ENCODE measurements around the gene EN2. TPM values are rescaled to one million over a fixed set of nuclear protein-coding genes. Genes with fewer than 3 reads are reported as not detected.

EN2 gene
- total and polyA plus RNA-seq, 2 of the 4 experiments (the other 2 are of a cell fraction) = not detected

DNA sequence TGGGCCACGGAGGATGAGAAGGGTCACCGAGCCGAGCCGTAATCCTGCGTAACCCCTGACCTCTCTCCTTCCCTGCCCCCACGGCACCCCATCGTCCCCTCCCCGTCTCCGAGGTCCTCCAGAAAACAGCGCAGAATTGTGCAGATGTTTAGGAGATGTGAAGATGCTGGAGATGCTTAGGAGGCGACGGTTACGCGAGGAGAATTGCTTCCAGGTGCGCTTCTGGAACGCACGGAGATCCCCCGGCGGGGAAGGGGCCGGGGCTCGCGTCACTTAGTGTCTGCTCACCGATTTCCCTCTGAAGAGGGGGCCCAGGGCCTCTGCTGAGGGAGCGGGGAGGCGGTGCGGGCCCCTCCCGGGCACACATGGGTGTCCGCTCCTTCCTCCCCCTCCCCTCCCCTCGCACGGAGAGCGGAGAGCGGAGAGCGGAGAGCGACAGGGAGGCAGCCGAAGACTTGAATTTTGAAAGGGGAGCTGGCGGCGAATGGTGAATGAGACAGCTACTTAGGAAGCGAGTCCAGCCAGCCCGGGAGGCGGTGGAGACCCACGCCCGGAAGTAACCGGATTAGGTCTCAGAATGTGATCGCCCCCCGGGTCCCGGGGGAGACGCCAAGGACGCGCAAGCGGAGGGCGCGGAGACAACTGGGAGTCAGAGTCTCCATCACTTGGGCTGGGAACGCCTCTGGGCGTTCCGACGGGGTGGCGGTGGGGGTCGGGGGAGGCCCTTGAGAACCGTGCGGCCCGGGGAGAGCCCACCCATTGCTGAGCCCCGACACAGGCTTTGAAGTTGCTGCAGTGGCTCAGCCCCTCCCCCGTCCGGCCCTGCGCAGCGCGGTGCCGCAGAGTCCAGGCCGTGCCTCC lies 8.7 kb upstream of the EN2 start (continued):
- TF ChIP-seq NFE2L2 (IDR thresholded peaks at IDR 0.05; ENCODE audit: low read depth, low read length) = no peak

GRCh38 chr7:155449869-155450557 lies 7.9 kb upstream of the EN2 start:
- Histone ChIP-seq H3K27ac (ENCODE audit: insufficient read depth, low read length) (no peak overlapping the region), H2BK5ac (ENCODE audit: low read depth, low read length, poor library complexity, severe bottlenecking) (no peak overlapping the region), H2BK15ac (ENCODE audit: low read depth, low read length) (no peak overlapping the region), H3K9me3 (ENCODE audit: control insufficient read depth, insufficient read depth, low read length) (no peaks in the 10 kb centered on the region), H4K20me1 (ENCODE audit: insufficient read depth, low read length) (no peaks in the 10 kb centered on the region), H3K4me2 (ENCODE audit: low read depth, low read length) (no peak overlapping the region), H3K18ac (ENCODE audit: low read depth, low read length) (no peak overlapping the region), H3K9ac (ENCODE audit: low read depth, low read length) (no peak overlapping the region), H4K5ac (ENCODE audit: low read depth, low read length) (no peak overlapping the region), H3K23ac (ENCODE audit: low read depth, low read length) (no peak overlapping the region), H3K27me3 (ENCODE audit: control insufficient read depth, insufficient read depth, low read length) (peaks cover 70% of the 10 kb centered on the region), H2AK5ac (ENCODE audit: low read depth, low read length) (no peak overlapping the region), H2AFZ (replicated peaks; ENCODE audit: low read length, poor library complexity) (no peak overlapping the region), H3K14ac (replicated peaks; ENCODE audit: low read depth, low read length) (no peak overlapping the region), H3K9me1 (ENCODE audit: insufficient read depth, low read length) (no peaks in the 10 kb centered on the region), H4K8ac (ENCODE audit: low read depth in 2 of 2, low read length in 2 of 2) (no peak overlapping the region), H3K36me3 (ENCODE audit: control insufficient read depth, insufficient read depth, low read length) (no peaks in the 10 kb centered on the region), H3K4ac (ENCODE audit: low read depth, low read length) (no peak overlapping the region), H2BK20ac (ENCODE audit: low read depth, low read length) (no peak overlapping the region), H2BK120ac (ENCODE audit: low read depth, low read length) (no peak overlapping the region), H3K79me1 (ENCODE audit: low read depth in 1 of 2, low read length in 2 of 2) (no peaks in the 10 kb centered on the region), H3K4me1 (ENCODE audit: control insufficient read depth, insufficient read depth, low read length) (no peaks in the 10 kb centered on the region), H3K4me3 (ENCODE audit: insufficient read depth, low read depth, low read length) (no peak overlapping the region), H3K56ac (ENCODE audit: extremely low read depth, insufficient read depth, low read length) (no peak overlapping the region), H2AK9ac (replicated peaks; ENCODE audit: low read depth, low read length, poor library complexity) (no peak overlapping the region), H4K91ac (ENCODE audit: insufficient read depth, low read depth, low read length) (no peak overlapping the region)
- BruUV-seq (replicated peaks) = no TSS peak
- POLR2A ChIA-PET (ENCODE audit: unreplicated experiment) = no interaction called here
- in situ Hi-C loops (cut with MboI; ENCODE audit: low sequenced_read_pairs) = no loop called here
- intact Hi-C loops (cut with micrococcal nuclease) = loop anchor here (10.0 kb wide), 2 partner anchors 75 to 155 kb away; partner anchors contain the start of gene INSIG1
- dilution Hi-C loops (cut with HindIII; ENCODE audit: low sequenced_read_pairs, unreplicated experiment) = no loop called here
- no peak for ATAC-seq (ENCODE audit: low read depth)
- CTCF ChIA-PET = no interaction called here
- WGBS, 2 experiments (ENCODE audit: extremely low coverage in 2 of 2, insufficient read length in 1 of 2) = 0% methylated on average over 4 of the region's 52 CpGs; no CpG with 5 or more reads in 1 of the 2 experiments
- no peak for DNase-seq
- no peak for TF ChIP-seq ELK1 (IDR thresholded peaks at IDR 0.05; ENCODE audit: borderline replicate concordance, low read depth, low read length)
- no peak for TF ChIP-seq CTCF (conservative IDR thresholded peaks at IDR 0.05; ENCODE audit: low read depth, low read length)
- TF ChIP-seq MAFK (IDR thresholded peaks at IDR 0.05; ENCODE audit: low read depth, low read length) = no peak
- no peak for TF ChIP-seq MXI1 (IDR thresholded peaks at IDR 0.05; ENCODE audit: borderline replicate concordance, low read depth, low read length)
- TF ChIP-seq SMC3 (IDR thresholded peaks at IDR 0.05; ENCODE audit: low read depth, low read length) = no peak
- no peak for TF ChIP-seq RFX5 (IDR thresholded peaks at IDR 0.05; ENCODE audit: low read depth, low read length)
- no peak for TF ChIP-seq MAZ (IDR thresholded peaks at IDR 0.05; ENCODE audit: borderline replicate concordance, low read depth, low read length)
- TF ChIP-seq CHD1 (IDR thresholded peaks at IDR 0.05; ENCODE audit: low read depth, low read length) = no peak
